PFSK-1 (cell line): Measurements from ENCODE around the gene EIF3L.

Source experiments
- FOXP2 ChIP-seq: optimal IDR thresholded peaks from 2 replicates; pipeline ENCODE3; 2011; ENCODE audit warnings: borderline replicate concordance, control low read depth, inconsistent platforms; ENCODE audit not compliant: insufficient read depth; ENCODE audit errors: extremely low read length, extremely low read depth
- POLR2AphosphoS5 ChIP-seq: IDR thresholded peaks from 2 replicates; pipeline ENCODE4 v1.6.1; 2012; ENCODE audit warnings: low read depth, mild to moderate bottlenecking, control low read depth, low read length, moderate library complexity
- SIN3A ChIP-seq: IDR thresholded peaks from 2 replicates; pipeline ENCODE4 v1.6.1; 2012; ENCODE audit warnings: mild to moderate bottlenecking, low read length, moderate library complexity, borderline replicate concordance; ENCODE audit not compliant: insufficient read depth
- TAF1 ChIP-seq: IDR thresholded peaks from 2 replicates; pipeline ENCODE4 v1.6.1; 2012; ENCODE audit warnings: low read length, control low read depth, borderline replicate concordance; ENCODE audit not compliant: insufficient read depth
- TF ChIP-seq, protein P1 (sequence below), 2 experiments: IDR thresholded peaks; 2 replicates each; pipeline versions ENCODE4 v1.6.1 to v1.8.0; 2011 to 2012; ENCODE audit warnings: low read depth in 2 of 2, low read length in 2 of 2, control low read depth in 1 of 2, inconsistent platforms in 1 of 2, mild to moderate bottlenecking in 1 of 2, moderate library complexity in 1 of 2; ENCODE audit not compliant: insufficient read depth in 1 of 2

The EIF3L gene

DNA sequence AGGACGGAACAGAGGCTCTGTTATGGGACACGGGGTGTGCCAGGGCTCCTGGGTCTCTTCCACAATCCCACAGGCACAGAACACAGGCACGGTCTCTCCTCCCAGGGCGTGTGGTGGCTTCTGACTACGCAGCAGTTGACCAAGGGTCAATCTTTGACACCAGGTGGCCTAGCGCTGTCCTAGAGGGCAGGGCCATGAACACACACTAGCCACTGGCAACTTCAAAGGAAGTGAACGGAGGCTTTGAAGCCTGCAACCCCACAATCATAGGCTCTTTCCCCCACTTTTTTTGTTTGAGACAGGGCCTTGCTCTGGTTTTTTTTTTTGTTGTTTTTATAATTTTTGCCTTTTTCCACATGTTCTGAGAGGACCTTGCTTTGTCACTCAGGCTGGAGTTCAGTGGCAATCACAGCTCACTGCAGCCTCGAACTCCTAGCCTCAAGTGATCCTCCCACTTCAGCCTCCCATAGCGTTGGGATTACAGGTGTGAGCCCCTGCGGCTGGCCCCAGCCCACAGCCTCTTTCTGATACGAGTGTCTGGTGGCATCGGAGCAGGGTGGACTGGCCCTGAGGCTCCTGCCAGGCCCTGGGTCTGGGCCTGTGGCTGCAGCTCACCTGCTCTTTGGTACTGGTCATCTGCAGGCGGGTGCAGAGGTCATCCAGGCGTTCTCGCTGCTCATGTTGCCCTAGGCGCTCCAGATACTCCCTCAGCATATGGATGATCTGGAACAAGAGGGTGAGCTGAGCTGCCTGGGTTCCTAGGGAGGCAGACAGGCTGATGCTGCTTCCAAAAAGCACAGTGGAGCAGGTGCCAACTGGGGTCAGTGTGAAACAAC is 17.0 kb upstream of the EIF3L start:
- TF ChIP-seq SIN3A (no peak), FOXP2 (no peak), POLR2AphosphoS5 (no peak), TAF1 (no peak)
- TF ChIP-seq, protein P1, sequence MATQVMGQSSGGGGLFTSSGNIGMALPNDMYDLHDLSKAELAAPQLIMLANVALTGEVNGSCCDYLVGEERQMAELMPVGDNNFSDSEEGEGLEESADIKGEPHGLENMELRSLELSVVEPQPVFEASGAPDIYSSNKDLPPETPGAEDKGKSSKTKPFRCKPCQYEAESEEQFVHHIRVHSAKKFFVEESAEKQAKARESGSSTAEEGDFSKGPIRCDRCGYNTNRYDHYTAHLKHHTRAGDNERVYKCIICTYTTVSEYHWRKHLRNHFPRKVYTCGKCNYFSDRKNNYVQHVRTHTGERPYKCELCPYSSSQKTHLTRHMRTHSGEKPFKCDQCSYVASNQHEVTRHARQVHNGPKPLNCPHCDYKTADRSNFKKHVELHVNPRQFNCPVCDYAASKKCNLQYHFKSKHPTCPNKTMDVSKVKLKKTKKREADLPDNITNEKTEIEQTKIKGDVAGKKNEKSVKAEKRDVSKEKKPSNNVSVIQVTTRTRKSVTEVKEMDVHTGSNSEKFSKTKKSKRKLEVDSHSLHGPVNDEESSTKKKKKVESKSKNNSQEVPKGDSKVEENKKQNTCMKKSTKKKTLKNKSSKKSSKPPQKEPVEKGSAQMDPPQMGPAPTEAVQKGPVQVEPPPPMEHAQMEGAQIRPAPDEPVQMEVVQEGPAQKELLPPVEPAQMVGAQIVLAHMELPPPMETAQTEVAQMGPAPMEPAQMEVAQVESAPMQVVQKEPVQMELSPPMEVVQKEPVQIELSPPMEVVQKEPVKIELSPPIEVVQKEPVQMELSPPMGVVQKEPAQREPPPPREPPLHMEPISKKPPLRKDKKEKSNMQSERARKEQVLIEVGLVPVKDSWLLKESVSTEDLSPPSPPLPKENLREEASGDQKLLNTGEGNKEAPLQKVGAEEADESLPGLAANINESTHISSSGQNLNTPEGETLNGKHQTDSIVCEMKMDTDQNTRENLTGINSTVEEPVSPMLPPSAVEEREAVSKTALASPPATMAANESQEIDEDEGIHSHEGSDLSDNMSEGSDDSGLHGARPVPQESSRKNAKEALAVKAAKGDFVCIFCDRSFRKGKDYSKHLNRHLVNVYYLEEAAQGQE (IDR thresholded peaks at IDR 0.05; ENCODE audit: insufficient read depth in 1 of 2, low read depth in 2 of 2, low read length in 2 of 2) = no peak

DNA sequence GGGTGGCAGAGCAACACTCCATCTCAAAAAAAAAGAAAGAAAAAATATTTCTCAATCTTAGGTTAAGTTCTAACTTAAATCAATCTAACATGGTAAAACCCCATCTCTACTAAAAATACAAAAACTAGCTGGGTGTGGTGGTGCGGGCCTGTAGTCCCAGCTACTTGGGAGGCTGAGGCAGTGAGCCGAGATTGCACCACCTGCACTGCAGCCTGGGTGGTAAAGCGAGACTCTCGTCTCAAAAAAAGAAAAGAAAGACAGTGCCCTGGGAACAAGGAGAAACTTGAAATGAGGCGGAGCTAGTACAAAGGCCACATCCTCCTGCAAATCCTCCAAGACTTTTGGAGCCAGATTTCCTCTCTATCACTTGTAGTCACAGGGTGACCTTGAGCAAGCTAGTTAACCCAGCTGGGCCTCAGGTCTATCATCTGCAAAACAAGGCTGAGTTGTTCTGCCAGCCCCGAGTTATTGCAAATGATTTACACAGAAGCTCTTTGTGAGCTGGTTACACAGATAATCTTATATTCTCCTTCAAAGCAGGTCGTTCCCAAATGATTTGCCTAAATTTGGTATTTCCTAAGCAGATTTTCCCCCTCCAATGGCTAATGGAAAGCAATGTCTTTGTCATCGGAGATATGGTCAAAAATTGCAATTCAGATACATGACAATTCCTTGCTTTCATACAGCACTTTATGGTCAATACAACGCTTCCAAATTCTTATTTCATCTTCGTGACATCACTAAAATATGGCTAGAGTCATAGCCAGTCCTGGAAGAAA is 7.0 kb upstream of the EIF3L start:
- TF ChIP-seq POLR2AphosphoS5 (no peak), TAF1 (no peak), FOXP2 (no peak), SIN3A (no peak)
- TF ChIP-seq, protein P1 (IDR thresholded peaks at IDR 0.05; ENCODE audit: insufficient read depth in 1 of 2, low read depth in 2 of 2, low read length in 2 of 2) = no peak

DNA sequence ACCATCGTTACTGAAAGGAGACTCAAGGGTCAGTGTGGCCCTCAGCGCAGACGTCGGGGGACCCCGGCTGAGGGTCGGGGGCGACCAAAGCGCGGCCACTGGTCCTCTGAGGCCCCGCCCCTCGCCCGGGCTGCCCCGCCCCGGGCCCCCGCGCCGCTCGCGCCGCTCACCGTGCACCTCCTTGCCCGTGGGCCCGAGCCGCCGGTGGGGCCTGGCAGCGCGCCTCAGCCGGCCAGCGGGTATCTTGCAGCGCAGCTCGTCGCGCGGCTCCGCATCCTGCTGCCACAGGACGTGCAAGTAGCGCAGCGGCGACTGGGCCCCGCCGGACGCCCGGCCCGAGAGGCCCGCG is 5.5 kb upstream of the EIF3L start:
- TF ChIP-seq, protein P1 (IDR thresholded peaks at IDR 0.05; ENCODE audit: insufficient read depth in 1 of 2, low read depth in 2 of 2, low read length in 2 of 2) = no peak
- TF ChIP-seq TAF1 (no peak), POLR2AphosphoS5 (no peak), FOXP2 (no peak), SIN3A (no peak)

DNA sequence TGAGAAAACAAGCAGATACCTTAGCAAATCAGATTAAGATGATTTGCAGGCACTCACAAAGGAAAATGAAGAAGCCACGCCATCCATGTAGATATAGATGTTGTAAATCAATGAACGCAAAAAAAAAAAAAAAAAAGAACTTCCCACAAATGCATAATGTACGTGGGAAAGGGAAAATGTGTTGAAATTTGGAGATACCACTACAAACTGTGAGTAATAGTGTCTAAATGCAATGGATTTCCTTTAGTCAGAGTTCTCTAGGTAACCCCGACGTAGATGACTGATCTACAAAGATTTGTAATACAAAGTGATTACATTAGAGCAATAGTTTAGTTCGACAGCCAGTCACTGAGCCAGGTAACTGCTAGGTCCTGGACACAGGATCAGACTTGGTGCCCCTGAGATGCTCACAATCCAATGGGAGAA is 4.3 kb upstream of the EIF3L start:
- TF ChIP-seq TAF1 = no peak
- TF ChIP-seq SIN3A = no peak
- no peak for TF ChIP-seq POLR2AphosphoS5
- TF ChIP-seq, protein P1 (IDR thresholded peaks at IDR 0.05; ENCODE audit: insufficient read depth in 1 of 2, low read depth in 2 of 2, low read length in 2 of 2) = no peak
- TF ChIP-seq FOXP2 = no peak
